Muscle of back (tissue), 11 donors: ENCODE measurements around the gene PLEKHG4B. TPM values are rescaled to one million over a fixed set of nuclear protein-coding genes. Genes with fewer than 3 reads are reported as not detected.
A peak's percentile ranks its signal among the peaks of the same experiment; 100 is the strongest.

Experiments
- DNase-seq, 3 donors: peaks; one replicate each; pipeline versions ENCODE4 v3.0.0 to v3.0.0-alpha.2; 2013
- polyA plus RNA-seq, 10 donors: library from polyadenylated mRNA; unstranded; fragments of 120-200 nt; gene quantifications; one replicate each; pipeline ENCODE4 v1.2.1, GENCODE V29; 2013; ENCODE audit not compliant: insufficient read length in 10 of 10

PLEKHG4B gene
- polyA plus RNA-seq, 10 donors: 0.42 to 3.1 (median 0.77) TPM

- DNase-seq: no peak
These were observed 17.4 kb upstream of the PLEKHG4B start for GRCh38 chr5:74503-75109.

GRCh38 chr5:75331-76320, 16.3 kb upstream of the PLEKHG4B start:
- no peak for DNase-seq

GRCh38 chr5:76358-77169, 15.4 kb upstream of the PLEKHG4B start:
- no peak for DNase-seq

- no peak for DNase-seq
These were observed 14.8 kb upstream of the PLEKHG4B start for GRCh38 chr5:77170-77501.

- DNase-seq: no peak
These were observed 14.4 kb upstream of the PLEKHG4B start for GRCh38 chr5:77546-77945.

GRCh38 chr5:77957-78804, 13.8 kb upstream of the PLEKHG4B start:
- no peak for DNase-seq

- no peak for DNase-seq
These were observed 13.2 kb upstream of the PLEKHG4B start for GRCh38 chr5:78805-79149.

- no peak for DNase-seq
These were observed 12.7 kb upstream of the PLEKHG4B start for GRCh38 chr5:79263-79662.

- DNase-seq: no peak
These were observed 12.1 kb upstream of the PLEKHG4B start for GRCh38 chr5:79821-80220.

- DNase-seq: no peak
These were observed 10.5 kb upstream of the PLEKHG4B start for GRCh38 chr5:81391-82021.

- peak in 1 of 3 donors; percentile 21 for DNase-seq
These were observed 9.9 kb upstream of the PLEKHG4B start for GRCh38 chr5:82097-82496.

GRCh38 chr5:82570-82969, 9.4 kb upstream of the PLEKHG4B start:
- DNase-seq: no peak

- no peak for DNase-seq
These were observed 8.9 kb upstream of the PLEKHG4B start for GRCh38 chr5:83029-83428.

- no peak for DNase-seq
These were observed 6.5 kb upstream of the PLEKHG4B start for GRCh38 chr5:85334-85995.

GRCh38 chr5:89337-90286, 2.4 kb upstream of the PLEKHG4B start:
- no peak for DNase-seq

- DNase-seq: peak in 2 of 3 donors; percentile 10 to 34
These were observed 1.1 kb upstream of the PLEKHG4B start for GRCh38 chr5:90590-91547.

GRCh38 chr5:92401-93220, 643 bp downstream of the PLEKHG4B start:
- DNase-seq: peak in 2 of 3 donors; percentile 4 to 22
